Activated T-cell treated with anti-CD3 and anti-CD28 coated beads, Interleukin-2, amount 50 U/mL, for 72 hours (primary cell): Measurements from ENCODE around the gene RIT1. TPM values are rescaled to one million over a fixed set of nuclear protein-coding genes. Genes with fewer than 3 reads are reported as not detected.
"Not testable (repeated sequence)": the region's sequence is repeated elsewhere in the genome, so short reads cannot be mapped to it uniquely, and the experiment has no call there.

Experiments
- ATAC-seq, 2 donors: fragments of 150-1000 bp; cut with Tn5 transposase; replicated peaks in 1 of 2; 2 replicates each; pipeline ENCODE4 v1.10.0; 2021; ENCODE audit warnings: moderate library complexity in 2 of 2, mild to moderate bottlenecking in 1 of 2
- DNase-seq, 2 donors: peaks; one replicate each; pipeline ENCODE4 v3.0.0; 2021 to 2022; ENCODE audit warnings: mixed read lengths in 1 of 2
- H3K27ac Mint-ChIP-seq: one replicate; pipeline ENCODE4 v1.8.0; 2022; ENCODE audit warnings: mild to moderate bottlenecking, moderate library complexity, mixed read lengths
- H3K27me3 Mint-ChIP-seq: one replicate; pipeline ENCODE4 v1.8.0; 2022; ENCODE audit warnings: low read depth, mixed read lengths
- H3K36me3 Mint-ChIP-seq, 2 donors: one replicate each; pipeline ENCODE4 v1.8.0; 2022; ENCODE audit warnings: mixed read lengths in 2 of 2, mild to moderate bottlenecking in 1 of 2; ENCODE audit not compliant: insufficient read depth in 2 of 2
- H3K4me1 Mint-ChIP-seq: one replicate; pipeline ENCODE4 v1.8.0; 2022; ENCODE audit warnings: low read depth, mixed read lengths
- H3K4me3 Mint-ChIP-seq, 2 donors: one replicate each; pipeline ENCODE4 v1.8.0; 2022; ENCODE audit warnings: mild to moderate bottlenecking in 2 of 2, mixed read lengths in 2 of 2, moderate library complexity in 2 of 2
- H3K9me3 Mint-ChIP-seq, 2 donors: one replicate each; pipeline ENCODE4 v1.8.0; 2022; ENCODE audit warnings: mixed read lengths in 2 of 2
- total RNA-seq, 2 donors: library from RNA; stranded (reverse); gene quantifications; one replicate each; pipeline ENCODE4 v1.2.3, GENCODE V29; 2022

The RIT1 gene
- total RNA-seq, 2 donors from 2014 or later = 31.7 to 33.8 TPM

DNA sequence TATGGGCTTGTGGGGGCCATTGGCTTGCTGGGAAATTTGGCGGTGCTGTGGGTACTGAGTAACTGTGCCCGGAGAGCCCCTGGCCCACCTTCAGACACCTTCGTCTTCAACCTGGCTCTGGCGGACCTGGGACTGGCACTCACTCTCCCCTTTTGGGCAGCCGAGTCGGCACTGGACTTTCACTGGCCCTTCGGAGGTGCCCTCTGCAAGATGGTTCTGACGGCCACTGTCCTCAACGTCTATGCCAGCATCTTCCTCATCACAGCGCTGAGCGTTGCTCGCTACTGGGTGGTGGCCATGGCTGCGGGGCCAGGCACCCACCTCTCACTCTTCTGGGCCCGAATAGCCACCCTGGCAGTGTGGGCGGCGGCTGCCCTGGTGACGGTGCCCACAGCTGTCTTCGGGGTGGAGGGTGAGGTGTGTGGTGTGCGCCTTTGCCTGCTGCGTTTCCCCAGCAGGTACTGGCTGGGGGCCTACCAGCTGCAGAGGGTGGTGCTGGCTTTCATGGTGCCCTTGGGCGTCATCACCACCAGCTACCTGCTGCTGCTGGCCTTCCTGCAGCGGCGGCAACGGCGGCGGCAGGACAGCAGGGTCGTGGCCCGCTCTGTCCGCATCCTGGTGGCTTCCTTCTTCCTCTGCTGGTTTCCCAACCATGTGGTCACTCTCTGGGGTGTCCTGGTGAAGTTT lies 30.8 kb upstream of the RIT1 start:
- Mint-ChIP-seq H3K4me3 (peak overlapping the region; percentile 22 to 48), H3K27me3 (no peaks in the 10 kb centered on the region), H3K4me1 (peaks cover 81% of the 10 kb centered on the region), H3K36me3 (peaks cover 2 to 9% of the 10 kb centered on the region in 2 donors), H3K27ac (peak overlapping the region; percentile 64), H3K9me3 (no peaks in the 10 kb centered on the region)
- ATAC-seq (no peak), DNase-seq (no peak)

DNA sequence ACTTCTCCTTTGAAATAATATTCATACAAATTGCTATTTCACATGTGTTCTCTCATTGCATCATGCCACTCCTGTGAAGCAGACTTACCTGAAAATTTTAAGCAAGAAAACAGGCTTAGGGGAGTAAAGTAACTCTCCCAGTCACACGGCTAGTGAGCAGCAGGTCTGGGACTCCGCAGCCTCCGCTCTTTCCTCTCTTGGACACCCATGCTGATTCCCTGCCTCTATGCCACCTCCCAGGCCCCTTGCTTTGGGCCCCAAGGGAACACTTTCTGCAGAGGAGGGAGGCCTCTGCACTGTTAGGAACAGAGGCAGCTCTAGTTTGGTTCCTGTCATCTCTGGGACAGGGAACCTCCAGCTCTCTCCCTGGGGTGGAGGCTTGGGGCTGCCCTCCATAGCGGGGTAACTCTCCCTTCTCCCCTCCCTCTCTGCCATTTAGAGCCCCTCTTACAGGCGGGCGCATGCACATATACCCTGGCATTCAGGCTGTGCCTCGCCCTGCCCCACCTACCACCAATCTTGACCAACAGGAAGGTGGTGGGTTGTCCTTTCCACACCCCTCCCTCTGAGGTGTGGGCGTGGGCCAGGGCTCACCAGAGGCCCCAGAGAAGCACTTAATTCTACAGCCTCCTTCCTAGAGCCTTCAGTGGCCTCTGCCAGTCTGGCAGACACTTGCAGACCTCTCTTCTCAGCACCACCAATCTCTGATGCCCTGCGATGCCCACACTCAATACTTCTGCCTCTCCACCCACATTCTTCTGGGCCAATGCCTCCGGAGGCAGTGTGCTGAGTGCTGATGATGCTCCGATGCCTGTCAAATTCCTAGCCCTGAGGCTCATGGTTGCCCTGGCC lies 30.1 kb upstream of the RIT1 start, which contains the start of gene RXFP4:
Gene RXFP4, plus strand, starts transcription at position 646 of the 852 bp plus-strand sequence. Its CDS starts 72 bp downstream, at position 718.
- H3K36me3 Mint-ChIP-seq = peaks cover under 1 to 1% of the 10 kb centered on the region in 2 donors
- H3K27me3 Mint-ChIP-seq = no peaks in the 10 kb centered on the region

DNA sequence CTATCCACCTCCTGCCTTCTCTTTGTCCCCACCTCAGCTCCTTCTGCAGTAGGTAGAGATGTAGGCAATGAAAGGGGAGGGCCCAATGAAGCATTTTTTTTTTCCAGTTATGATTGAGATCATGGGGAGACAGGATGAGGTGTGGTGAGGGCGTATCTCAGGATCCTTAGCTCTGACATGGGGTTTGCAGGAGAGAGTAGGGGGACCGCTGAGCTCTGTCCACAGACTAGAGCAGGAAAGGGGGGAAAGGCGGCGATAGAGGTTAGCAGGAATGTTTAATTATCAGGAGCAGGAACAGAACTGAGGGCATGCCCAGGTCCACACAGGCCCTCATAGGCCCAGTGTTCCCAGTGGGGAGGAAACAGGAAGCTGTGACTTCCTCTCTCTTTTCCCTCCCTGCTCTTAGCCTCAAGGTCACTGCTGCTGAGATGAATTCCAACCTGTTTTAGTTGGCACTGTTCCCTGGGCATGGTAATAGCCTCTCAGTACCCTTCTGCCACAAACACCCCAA lies 29.4 kb upstream of the RIT1 start:
- ATAC-seq (peak; percentile 43 to 47), DNase-seq (no peak)
- peaks cover 71% of the 10 kb centered on the region for H3K4me1 Mint-ChIP-seq
- H3K9me3 Mint-ChIP-seq = no peaks in the 10 kb centered on the region
- peak overlapping the region; percentile 64 for H3K27ac Mint-ChIP-seq
- H3K36me3 Mint-ChIP-seq = no peaks in the 10 kb centered on the region
- H3K4me3 Mint-ChIP-seq = peak overlapping the region; percentile 22 to 48
- H3K27me3 Mint-ChIP-seq = no peaks in the 10 kb centered on the region

More for the DNA sequence above, 30.1 kb upstream of the RIT1 start, which contains the start of gene RXFP4:
- ATAC-seq = peak; percentile 2 to 8
- H3K4me3 Mint-ChIP-seq = peak within 1 kb of the TSS; percentile 22 to 48
- peak in 1 of 2 donors; percentile 33 for DNase-seq
- peak within 1 kb of the TSS; percentile 64 for H3K27ac Mint-ChIP-seq
- peaks cover 73% of the 10 kb centered on the region for H3K4me1 Mint-ChIP-seq
- H3K9me3 Mint-ChIP-seq = no peaks in the 10 kb centered on the region

DNA sequence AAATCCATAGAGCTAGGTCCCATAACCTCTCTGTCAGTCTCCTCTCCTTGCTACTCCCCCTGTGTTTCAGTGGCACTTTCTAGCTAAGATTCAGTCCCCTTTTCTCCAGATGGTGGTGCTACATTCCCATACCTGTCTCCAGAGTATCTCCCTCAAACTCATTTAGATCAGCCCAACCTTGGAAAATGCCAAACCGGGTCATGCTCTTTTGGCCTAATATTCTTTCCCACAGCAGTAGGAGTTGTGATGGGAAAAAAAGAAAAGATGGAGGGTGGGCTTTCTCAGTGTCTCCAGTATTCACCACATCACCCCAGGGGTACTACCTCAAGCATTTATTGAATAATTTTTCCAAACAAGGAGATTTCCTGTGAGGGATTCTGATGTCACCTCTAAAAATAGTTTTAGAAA lies 27.1 kb upstream of the RIT1 start:
- Mint-ChIP-seq H3K4me1 (peaks cover 55% of the 10 kb centered on the region), H3K27me3 (no peaks in the 10 kb centered on the region), H3K9me3 (no peaks in the 10 kb centered on the region), H3K27ac (no peak overlapping the region), H3K4me3 (no peak overlapping the region), H3K36me3 (peaks cover 0 to under 1% of the 10 kb centered on the region in 2 donors)
- ATAC-seq (no peak), DNase-seq (peak; percentile 31 to 40)

DNA sequence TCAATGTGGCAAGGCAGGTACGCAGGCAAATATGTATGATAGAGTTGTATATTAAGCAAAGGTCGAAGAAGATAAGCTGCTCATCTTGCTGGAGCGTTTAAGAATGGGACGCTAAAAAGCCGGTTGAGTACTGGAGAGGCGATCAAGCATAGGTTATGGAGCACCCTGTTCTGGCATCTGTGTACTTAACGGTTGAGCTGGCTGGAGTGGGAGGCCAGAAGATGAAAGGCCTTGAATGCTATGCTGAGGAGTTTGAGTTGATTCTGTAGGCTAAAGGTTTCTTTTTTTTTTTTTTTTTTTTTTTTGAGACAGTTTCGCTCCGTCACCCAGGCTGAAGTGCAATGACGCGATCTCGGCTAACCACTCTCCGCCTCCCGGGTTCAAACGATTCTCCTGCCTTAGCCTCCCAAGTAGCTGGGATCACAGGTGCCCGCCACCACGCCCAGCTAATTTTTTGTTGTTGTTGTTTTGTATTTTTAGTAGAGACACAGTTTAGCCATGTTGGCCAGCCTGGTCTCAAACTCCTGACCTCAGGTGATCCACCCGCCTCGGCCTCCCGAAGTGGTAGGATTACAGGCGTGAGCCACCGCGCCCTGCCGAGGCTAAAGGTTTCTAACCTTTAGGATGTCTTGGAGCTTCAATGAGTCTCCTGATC lies 23.9 kb upstream of the RIT1 start:
- Mint-ChIP-seq H3K36me3 (peaks cover 0 to 18% of the 10 kb centered on the region in 2 donors), H3K4me1 (peaks cover 57% of the 10 kb centered on the region), H3K9me3 (no peaks in the 10 kb centered on the region), H3K27me3 (no peaks in the 10 kb centered on the region), H3K27ac (no peak overlapping the region), H3K4me3 (no peak overlapping the region)
- DNase-seq (no peak), ATAC-seq (no peak)

DNA sequence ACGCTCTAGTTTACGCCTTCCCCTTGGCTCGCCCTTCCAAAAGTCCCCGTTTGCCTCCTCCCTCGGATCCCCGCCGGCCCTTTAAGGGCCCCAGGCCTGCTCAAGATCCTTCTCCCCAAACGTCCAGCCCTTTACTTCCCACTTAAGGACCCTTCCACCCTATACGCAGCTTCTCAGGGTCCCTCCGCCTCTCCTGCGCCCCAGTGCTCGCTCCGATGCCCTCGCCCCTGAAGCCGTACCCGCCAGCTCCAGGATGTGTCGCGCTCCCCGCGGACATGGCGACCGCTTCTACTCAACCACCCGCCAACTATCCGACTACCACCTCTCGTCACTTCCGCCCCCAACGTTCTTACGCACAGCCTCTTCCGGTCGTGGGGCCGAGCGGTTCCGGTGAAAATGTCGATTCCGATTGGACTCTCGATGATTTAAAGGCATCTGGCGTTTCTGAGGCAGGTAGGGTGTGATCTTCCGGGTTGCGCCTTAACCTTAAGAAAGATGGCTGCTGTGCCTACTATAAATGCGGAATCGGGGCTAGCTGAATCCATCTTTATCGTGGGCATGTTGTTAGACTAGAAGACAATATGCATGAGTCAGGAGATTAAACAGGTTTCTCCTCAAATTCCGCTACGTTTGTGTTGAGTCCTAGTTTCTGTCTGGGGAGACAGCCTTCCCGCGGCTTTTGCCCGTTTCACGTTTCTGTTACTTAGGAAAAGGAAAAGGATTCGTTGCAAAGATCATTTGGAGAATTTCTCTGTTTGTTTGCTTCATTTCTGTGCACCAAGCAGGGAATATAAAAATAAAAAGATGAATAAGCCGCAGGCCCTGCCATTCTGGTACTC lies 23.2 kb upstream of the RIT1 start, which contains the start of gene KHDC4:
Gene KHDC4, minus strand, starts transcription at position 317 of the 839 bp plus-strand sequence. Its CDS starts 40 bp downstream, at position 277.
- Mint-ChIP-seq H3K4me1 (peaks cover 58% of the 10 kb centered on the region), H3K36me3 (peaks cover 2 to 20% of the 10 kb centered on the region in 2 donors), H3K4me3 (no peak within 1 kb of the TSS), H3K9me3 (no peaks in the 10 kb centered on the region), H3K27ac (no peak within 1 kb of the TSS), H3K27me3 (no peaks in the 10 kb centered on the region)
- ATAC-seq = peak; percentile 95 to 96
- peak; percentile 94 to 96 for DNase-seq

DNA sequence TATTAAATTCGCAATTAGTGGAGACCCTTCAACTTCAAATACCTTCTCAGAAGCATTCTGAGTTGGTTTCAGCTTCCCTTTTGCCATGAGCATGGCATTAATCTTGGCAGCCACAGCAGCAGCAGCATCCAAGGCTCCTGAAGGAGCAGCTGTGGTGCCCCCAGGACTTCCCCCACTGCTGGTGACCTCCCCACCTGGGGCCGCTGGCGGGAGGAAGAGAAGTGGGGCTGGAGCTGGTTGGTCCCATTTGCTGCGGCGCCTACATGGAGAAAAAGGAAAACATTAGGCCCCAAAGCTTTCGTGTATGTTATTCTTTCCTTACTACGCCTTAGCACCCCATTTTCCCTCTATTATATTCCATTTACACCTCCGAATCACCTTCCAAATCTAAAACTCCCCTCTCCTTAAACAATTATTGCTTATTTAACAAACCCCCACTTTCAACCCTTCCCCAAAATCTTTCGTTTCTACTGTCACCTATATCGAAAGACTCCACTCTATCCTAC lies 22.5 kb upstream of the RIT1 start:
- no peak for ATAC-seq
- Mint-ChIP-seq H3K4me1 (peaks cover 58% of the 10 kb centered on the region), H3K27me3 (no peaks in the 10 kb centered on the region), H3K9me3 (no peaks in the 10 kb centered on the region), H3K4me3 (no peak overlapping the region), H3K36me3 (peaks cover 2 to 25% of the 10 kb centered on the region in 2 donors), H3K27ac (no peak overlapping the region)
- no peak for DNase-seq

DNA sequence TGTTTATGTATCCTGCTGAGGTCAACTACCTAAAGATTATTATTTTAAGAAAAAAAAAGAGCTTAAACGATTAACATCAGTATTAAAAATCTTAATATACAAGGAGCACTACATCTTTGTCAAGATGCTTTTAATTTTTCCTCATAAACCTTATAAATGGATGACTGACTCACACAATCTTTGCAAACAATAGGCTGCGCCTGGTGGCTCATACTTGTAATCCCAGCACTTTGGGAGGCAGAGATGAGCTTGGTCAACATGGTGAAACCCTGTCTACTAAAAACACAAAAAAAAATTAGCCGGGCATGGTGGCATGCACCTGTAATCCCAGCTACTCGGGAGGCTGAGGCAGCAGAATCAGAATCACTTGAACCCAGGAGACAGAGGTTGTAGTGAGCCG lies 21.3 kb upstream of the RIT1 start:
- Mint-ChIP-seq H3K27ac (peak overlapping the region; percentile 94), H3K9me3 (no peaks in the 10 kb centered on the region), H3K4me1 (peaks cover 49% of the 10 kb centered on the region), H3K4me3 (peak overlapping the region in 1 of 2 donors; percentile 90), H3K27me3 (no peaks in the 10 kb centered on the region), H3K36me3 (peaks cover 2 to 34% of the 10 kb centered on the region in 2 donors)
- DNase-seq (no peak), ATAC-seq (no peak)

DNA sequence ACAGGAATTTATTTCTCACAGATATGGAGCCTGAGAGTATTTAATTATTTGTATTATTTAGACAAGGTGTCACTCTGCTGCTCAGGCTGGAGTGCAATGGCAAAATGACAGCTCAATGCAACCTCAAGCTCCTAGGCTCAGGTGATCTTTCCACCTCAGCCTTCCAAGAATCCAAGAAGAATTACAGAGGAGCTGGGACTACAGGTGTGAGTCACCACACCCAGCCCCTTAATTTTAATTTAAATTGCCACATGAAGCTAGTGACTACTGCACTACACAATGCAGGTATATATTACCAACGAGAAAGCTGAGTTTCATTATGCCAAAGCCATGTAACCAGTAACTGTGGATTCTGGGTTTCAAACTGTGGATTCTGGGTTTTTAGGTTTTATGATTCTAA lies 20.9 kb upstream of the RIT1 start:
- Mint-ChIP-seq H3K27ac (peak overlapping the region; percentile 94), H3K9me3 (no peaks in the 10 kb centered on the region), H3K27me3 (no peaks in the 10 kb centered on the region), H3K4me1 (peaks cover 49% of the 10 kb centered on the region), H3K36me3 (peaks cover 2 to 34% of the 10 kb centered on the region in 2 donors), H3K4me3 (peak overlapping the region in 1 of 2 donors; percentile 90)
- ATAC-seq = no peak
- DNase-seq = no peak

DNA sequence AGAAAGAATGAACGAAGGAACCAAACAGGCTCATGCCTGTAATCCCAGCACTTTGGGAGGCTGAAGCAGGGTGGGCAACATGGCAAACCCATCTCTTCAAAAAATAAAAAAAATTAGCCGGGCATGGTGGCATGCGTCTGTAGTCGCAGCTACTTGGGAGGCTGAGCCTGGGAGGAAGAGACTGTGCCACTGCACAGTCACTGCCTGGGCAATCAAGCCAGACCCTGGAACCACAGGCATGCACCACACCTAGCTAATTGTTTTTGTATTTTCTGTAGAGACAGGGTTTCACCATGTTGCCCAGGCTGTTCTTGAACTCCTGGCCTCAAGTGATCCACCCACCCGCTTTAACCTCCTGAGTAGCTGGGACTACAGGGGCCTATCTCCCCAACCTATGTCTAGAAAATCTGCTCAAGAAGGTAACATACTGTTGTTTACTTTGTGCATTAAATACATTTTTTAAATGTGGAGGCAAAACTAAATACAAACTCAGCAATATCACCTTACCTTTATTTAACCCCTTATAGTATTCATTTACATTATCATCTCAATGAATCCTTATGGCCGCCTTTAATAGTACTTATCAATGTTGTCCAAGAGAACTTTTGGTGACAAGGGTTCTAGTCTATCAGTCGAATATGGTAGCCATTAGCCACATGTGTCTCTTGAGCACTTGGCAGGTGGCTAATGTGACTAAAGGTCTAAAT lies 20.3 kb upstream of the RIT1 start:
- no peaks in the 10 kb centered on the region for H3K27me3 Mint-ChIP-seq
- no peaks in the 10 kb centered on the region for H3K9me3 Mint-ChIP-seq
- peak overlapping the region; percentile 74 to 90 for H3K4me3 Mint-ChIP-seq
- H3K27ac Mint-ChIP-seq = peak overlapping the region; percentile 94
- ATAC-seq (no peak), DNase-seq (no peak)
- peaks cover 8 to 40% of the 10 kb centered on the region in 2 donors for H3K36me3 Mint-ChIP-seq
- H3K4me1 Mint-ChIP-seq = peaks cover 49% of the 10 kb centered on the region

DNA sequence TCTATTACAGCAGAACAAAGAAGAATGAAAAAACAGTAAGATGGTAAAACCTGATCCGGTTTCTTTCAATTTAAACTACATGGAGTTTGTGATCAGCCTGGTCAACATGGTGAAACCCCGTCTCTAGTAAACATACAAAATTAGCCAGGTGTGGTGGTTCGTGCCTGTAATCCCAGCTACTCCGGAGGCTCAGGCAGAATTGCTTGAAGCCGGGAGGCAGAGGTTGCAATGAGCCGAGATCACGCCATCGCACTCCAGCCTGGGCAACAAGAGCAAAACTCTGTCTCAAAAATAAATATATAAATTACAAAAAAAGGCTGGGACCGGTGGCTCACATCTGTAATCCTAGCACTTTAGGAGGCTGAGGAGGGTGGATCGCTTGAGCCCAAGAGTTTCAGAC lies 19.6 kb upstream of the RIT1 start:
- Mint-ChIP-seq H3K27ac (peak overlapping the region; percentile 94), H3K36me3 (peaks cover 8 to 45% of the 10 kb centered on the region in 2 donors), H3K4me3 (peak overlapping the region; percentile 74 to 90), H3K4me1 (peaks cover 44% of the 10 kb centered on the region)
- H3K9me3 Mint-ChIP-seq, DNase-seq, ATAC-seq, H3K27me3 Mint-ChIP-seq: not testable (repeated sequence)
